Measurements from ENCODE around the gene RNPS1.

DNA sequence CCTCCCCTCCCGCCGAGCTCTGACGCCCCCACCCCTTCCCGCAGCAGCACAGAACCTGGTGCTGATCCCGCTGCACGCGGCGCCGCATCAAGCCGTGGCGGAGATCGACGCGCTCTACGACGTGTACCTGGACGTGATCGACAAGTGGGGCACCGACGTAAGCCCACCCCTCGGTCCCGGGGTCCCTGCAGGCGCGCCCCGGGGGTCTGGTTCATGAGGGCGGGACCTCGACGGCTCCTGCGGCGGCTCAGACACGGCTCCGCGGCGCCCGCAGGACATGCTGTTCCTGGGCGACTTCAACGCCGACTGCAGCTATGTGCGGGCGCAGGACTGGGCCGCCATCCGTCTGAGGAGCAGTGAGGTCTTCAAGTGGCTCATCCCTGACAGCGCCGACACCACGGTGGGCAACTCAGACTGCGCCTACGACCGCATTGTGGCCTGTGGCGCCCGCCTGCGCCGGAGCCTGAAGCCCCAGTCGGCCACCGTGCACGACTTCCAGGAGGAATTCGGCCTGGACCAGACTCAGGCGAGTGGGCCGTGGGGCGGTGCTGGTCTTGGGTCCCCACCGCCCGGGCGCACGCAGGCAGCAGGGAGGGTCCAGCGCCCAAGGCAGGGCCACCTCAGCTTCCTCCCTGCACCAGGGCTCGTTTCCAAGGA is 30.3 kb downstream of the RNPS1 start:
- TF ChIP-seq, protein P1, sequence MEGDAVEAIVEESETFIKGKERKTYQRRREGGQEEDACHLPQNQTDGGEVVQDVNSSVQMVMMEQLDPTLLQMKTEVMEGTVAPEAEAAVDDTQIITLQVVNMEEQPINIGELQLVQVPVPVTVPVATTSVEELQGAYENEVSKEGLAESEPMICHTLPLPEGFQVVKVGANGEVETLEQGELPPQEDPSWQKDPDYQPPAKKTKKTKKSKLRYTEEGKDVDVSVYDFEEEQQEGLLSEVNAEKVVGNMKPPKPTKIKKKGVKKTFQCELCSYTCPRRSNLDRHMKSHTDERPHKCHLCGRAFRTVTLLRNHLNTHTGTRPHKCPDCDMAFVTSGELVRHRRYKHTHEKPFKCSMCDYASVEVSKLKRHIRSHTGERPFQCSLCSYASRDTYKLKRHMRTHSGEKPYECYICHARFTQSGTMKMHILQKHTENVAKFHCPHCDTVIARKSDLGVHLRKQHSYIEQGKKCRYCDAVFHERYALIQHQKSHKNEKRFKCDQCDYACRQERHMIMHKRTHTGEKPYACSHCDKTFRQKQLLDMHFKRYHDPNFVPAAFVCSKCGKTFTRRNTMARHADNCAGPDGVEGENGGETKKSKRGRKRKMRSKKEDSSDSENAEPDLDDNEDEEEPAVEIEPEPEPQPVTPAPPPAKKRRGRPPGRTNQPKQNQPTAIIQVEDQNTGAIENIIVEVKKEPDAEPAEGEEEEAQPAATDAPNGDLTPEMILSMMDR (IDR thresholded peaks at IDR 0.05; ENCODE audit: low read depth, low read length): no peak
- no peak for TF ChIP-seq EZH2phosphoT487 (IDR thresholded peaks at IDR 0.05; ENCODE audit: low read depth)

All from OCI-LY3 (cell line).